Ovary (tissue), 9 donors: Measurements from ENCODE around the gene NPVF. TPM values are rescaled to one million over a fixed set of nuclear protein-coding genes. Genes with fewer than 3 reads are reported as not detected.

Source experiments
- DNase-seq, 5 donors: peaks; one replicate each; pipeline ENCODE4 v3.0.0-alpha.2; 2019 to 2020
- H3K27ac ChIP-seq, 2 donors: fragments of 200-600 bp; one replicate each; pipeline versions ENCODE4 v1.5.1 to v1.8.0; 2019 to 2022
- H3K27me3 ChIP-seq: fragments of 200-600 bp; one replicate; pipeline ENCODE4 v1.8.0; 2022
- H3K36me3 ChIP-seq: fragments of 200-600 bp; sonication (generic); one replicate; pipeline ENCODE4 v1.5.1; 2019
- H3K4me1 ChIP-seq: one replicate; pipeline ENCODE4 v1.8.1; 2013; ENCODE audit warnings: mild to moderate bottlenecking, moderate library complexity; ENCODE audit not compliant: insufficient read depth
- H3K4me3 ChIP-seq: fragments of 200-600 bp; sonication (generic); one replicate; pipeline ENCODE4 v1.5.1; 2017
- H3K9me3 ChIP-seq, 2 donors: fragments of 200-600 bp in 1 of 2; sonication (generic) in 1 of 2; one replicate each; pipeline versions ENCODE4 v1.5.1 to v1.8.1; 2013 to 2019; ENCODE audit warnings: mild to moderate bottlenecking in 1 of 2, moderate library complexity in 1 of 2
- EP300 ChIP-seq: sonication (generic); formaldehyde crosslinking; IDR thresholded peaks from one replicate; pipeline ENCODE4 v1.6.1; 2017; ENCODE audit warnings: antibody characterized with exemption
- POLR2A ChIP-seq: fragments of 450-650 bp; IDR thresholded peaks from one replicate; pipeline ENCODE4 v1.6.1; 2017; ENCODE audit warnings: antibody characterized with exemption, mild to moderate bottlenecking, moderate library complexity
- WGBS, 3 donors: extraction: QIAGEN DNeasy Blood & Tissue Kit in 1 of 3; methylation state at CpG; one replicate each; pipeline versions ENCODE4 v1.1.5 to v1.1.7; 2013 to 2017; 5-methylcytosine and 5-hydroxymethylcytosine counted together
- intact Hi-C, 4 donors: fragments of 100-400 bp; cut with DNase I; formaldehyde crosslinking; loops; one replicate each; pipeline versions ENCODE4 v1.11.0 to v1.15.1; 2022 to 2023
- polyA plus RNA-seq, 2 donors: library from polyadenylated mRNA; stranded (reverse); fragments of 200-250 nt in 1 of 2; fragments of 350-450 nt in 1 of 2; fragmentation: Illumina TruSeq in 1 of 2; extraction: RNeasy Lipid Tissue Mini Kit (QIAGEN cat#74804) in 1 of 2; gene quantifications; one replicate each; pipeline ENCODE4 v1.2.3, GENCODE V29; 2013 to 2014
- total RNA-seq, 7 donors: library from RNA; depleted of rRNA in 2 of 7; stranded (reverse); fragments of >200 nt in 2 of 7; fragmentation: NEBNext Ultra II Directional in 3 of 7; extraction: Animal tissue kit (Norgen Biotek cat#: 25700) in 3 of 7; gene quantifications; one replicate each; pipeline versions ENCODE4 v1.1.0 to v1.2.4, GENCODE V29; 2016 to 2023
- TF ChIP-seq, protein P1 (sequence below), 3 donors: fragments of 450-650 bp in 2 of 3; fragments of 200-600 bp in 1 of 3; IDR thresholded peaks; one replicate each; pipeline versions ENCODE4 v1.5.1 to v1.8.0; 2016 to 2022; ENCODE audit warnings: antibody characterized with exemption in 3 of 3, mild to moderate bottlenecking in 1 of 3
- donor health status: DM: no; HTN: no; CAD: no; lungs with moderate emphysema.
- donor health status: DM: no; HTN: no; CAD: no.
- donor health status: Bipolar disorder and iron deficiency.
- donor health status: DM: yes; HTN: yes; CAD: no.
- donor health status: DM: no; HTN: no; CAD: no.
- donor health status: DM: yes; HTN: yes; CAD: no.

Gene NPVF
- total and polyA plus RNA-seq, 9 donors = not detected

DNA sequence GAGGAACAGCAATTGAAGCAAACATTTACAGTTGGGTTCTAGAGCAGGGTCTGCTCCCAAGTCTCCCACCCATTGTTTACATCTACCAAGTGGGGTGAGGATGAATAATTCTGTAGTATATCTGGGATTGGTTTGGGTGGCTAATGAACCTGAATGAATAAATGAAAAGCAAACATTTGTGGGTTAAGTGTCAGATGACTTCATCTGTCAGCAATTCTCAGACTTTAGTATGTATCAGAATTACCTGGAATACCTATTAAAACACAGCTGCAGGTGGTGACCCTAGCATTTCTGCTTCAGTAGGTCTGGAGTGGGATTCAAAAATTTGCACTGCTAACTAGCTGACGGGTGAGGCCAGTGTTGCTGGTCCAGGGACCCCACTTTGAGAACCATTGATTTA, 18.0 kb upstream of the NPVF start:
- WGBS, 3 donors = 94 to 100% (median 97%) methylated on average over 1 of the region's 1 CpG
- Histone ChIP-seq H3K4me3 (no peak overlapping the region), H3K27me3 (no peaks in the 10 kb centered on the region), H3K4me1 (peaks cover 4% of the 10 kb centered on the region), H3K9me3 (no peaks in the 10 kb centered on the region), H3K36me3 (no peaks in the 10 kb centered on the region), H3K27ac (no peak overlapping the region)
- intact Hi-C loops = loop anchor here in 1 of 4 donors (10.0 kb wide), 1 partner anchor 792 kb away; no protein-coding TSS in a partner anchor
- DNase-seq = no peak
- TF ChIP-seq EP300 (no peak), POLR2A (no peak)
- TF ChIP-seq, protein P1, sequence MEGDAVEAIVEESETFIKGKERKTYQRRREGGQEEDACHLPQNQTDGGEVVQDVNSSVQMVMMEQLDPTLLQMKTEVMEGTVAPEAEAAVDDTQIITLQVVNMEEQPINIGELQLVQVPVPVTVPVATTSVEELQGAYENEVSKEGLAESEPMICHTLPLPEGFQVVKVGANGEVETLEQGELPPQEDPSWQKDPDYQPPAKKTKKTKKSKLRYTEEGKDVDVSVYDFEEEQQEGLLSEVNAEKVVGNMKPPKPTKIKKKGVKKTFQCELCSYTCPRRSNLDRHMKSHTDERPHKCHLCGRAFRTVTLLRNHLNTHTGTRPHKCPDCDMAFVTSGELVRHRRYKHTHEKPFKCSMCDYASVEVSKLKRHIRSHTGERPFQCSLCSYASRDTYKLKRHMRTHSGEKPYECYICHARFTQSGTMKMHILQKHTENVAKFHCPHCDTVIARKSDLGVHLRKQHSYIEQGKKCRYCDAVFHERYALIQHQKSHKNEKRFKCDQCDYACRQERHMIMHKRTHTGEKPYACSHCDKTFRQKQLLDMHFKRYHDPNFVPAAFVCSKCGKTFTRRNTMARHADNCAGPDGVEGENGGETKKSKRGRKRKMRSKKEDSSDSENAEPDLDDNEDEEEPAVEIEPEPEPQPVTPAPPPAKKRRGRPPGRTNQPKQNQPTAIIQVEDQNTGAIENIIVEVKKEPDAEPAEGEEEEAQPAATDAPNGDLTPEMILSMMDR (IDR thresholded peaks at IDR 0.05) = no peak

DNA sequence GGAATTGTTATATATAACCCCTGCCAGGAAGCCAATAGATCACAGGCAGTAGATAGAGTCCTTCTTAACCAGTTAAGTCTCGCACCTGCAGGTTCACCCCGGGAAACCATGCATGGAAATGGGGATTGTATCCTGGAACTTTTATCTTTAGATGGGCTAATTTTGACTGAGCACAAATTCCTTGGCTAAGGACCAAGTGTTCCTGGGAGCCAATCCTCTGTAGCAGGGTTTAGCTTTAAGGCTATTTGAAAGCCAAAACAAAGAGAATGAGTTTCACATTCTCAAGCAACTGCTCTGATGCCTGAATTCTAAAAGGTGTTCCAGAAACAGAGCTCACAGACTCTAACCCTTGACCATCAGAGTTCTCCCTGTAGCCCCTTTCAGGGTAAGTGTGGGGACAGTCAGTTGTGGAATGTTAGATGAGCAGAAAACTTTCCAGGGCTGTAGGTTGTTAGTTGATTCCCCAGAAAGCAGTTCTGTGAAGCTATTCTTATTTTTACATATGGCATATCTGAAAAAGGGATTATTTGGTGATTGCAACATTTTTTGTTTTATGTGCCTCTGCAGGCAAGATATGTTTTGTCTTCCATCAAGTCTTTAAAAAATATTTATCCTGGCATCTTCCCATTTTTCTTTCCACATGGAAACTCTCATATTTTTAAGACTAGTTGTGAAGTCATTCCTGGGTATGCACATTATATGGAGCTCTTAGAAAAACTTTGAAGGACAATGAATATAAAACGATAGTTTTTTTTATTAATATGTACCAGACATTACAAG, 16.2 kb upstream of the NPVF start:
- TF ChIP-seq POLR2A (no peak), EP300 (no peak)
- TF ChIP-seq, protein P1 (IDR thresholded peaks at IDR 0.05) = no peak
- Histone ChIP-seq H3K4me1 (peaks cover 4% of the 10 kb centered on the region), H3K27me3 (no peaks in the 10 kb centered on the region), H3K9me3 (no peaks in the 10 kb centered on the region), H3K36me3 (no peaks in the 10 kb centered on the region), H3K27ac (no peak overlapping the region), H3K4me3 (no peak overlapping the region)
- 3 to 6% (median 6%) methylated on average over 3 of the region's 3 CpGs for WGBS, 3 donors
- no peak for DNase-seq
- intact Hi-C loops = loop anchor here in 1 of 4 donors (10.0 kb wide), 1 partner anchor 790 kb away; no protein-coding TSS in a partner anchor

DNA sequence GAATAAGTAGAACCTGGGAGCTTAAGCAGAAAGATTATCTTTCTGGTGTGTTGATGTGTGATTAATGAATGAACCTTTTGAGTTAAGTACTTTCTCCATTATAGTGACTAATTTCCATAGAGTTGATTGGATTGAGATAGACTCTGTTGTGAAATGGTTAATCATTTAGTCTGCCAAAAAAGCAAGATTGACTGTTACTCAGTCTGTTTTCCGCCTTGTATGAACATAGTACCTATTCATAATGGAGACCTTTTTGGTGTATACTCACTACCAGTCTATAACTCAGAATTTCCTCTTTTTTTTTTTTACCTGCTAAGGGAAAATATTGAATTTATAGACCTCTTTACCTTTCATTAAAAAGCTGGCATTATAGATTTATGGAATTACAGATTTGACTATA, 14.4 kb upstream of the NPVF start:
- WGBS, 3 donors = 93 to 95% (median 94%) methylated on average over 1 of the region's 1 CpG
- DNase-seq = no peak
- intact Hi-C loops = loop anchor here in 1 of 4 donors (10.0 kb wide), 1 partner anchor 788 kb away; no protein-coding TSS in a partner anchor
- Histone ChIP-seq H3K27me3 (no peaks in the 10 kb centered on the region), H3K9me3 (no peaks in the 10 kb centered on the region), H3K36me3 (no peaks in the 10 kb centered on the region), H3K4me3 (no peak overlapping the region), H3K4me1 (peaks cover 4% of the 10 kb centered on the region), H3K27ac (no peak overlapping the region)
- TF ChIP-seq POLR2A (no peak), EP300 (no peak)
- TF ChIP-seq, protein P1 (IDR thresholded peaks at IDR 0.05) = no peak

DNA sequence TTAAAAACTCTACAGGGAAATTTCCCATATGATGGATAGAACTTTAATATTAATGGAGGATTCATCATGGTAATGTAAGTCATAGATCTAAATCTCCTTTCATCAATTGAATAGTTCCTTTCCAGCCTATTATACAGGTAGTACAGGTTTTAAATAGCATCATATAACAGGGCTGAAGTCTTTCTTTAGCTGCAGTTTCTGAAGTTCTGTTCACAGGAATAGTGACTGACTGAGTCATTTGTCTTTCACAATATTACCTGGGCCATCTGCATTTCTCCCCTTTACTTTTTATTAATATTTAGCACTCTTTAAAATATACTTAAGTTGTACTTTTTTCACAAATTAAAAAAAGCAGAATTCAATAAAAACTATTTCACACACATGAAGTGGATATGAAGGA, 12.6 kb upstream of the NPVF start:
- DNase-seq = no peak
- Histone ChIP-seq H3K36me3 (no peaks in the 10 kb centered on the region), H3K4me3 (no peak overlapping the region), H3K27me3 (no peaks in the 10 kb centered on the region), H3K9me3 (no peaks in the 10 kb centered on the region), H3K4me1 (peaks cover 4% of the 10 kb centered on the region), H3K27ac (no peak overlapping the region)
- TF ChIP-seq POLR2A (no peak), EP300 (no peak)
- intact Hi-C loops = loop anchor here in 1 of 4 donors (10.0 kb wide), 1 partner anchor 786 kb away; no protein-coding TSS in a partner anchor

DNA sequence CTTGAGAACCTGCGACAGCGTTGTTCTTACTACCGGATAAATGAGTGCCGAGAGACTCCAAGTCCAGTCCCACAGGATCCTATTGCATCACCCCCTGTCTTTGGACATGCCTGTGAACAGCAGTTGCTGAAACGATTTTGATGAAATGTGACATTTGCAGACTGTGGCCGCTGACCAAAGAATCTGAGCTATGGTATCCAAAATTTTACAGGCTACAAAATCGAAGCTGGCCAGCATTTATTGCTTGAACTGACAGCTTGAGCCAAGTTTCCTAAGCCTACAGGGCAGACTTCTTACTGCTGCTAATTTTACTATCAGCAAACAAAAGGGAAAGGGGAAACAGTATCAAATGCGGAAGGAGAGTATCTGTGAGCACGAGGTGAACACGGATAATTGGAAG, 12.1 kb upstream of the NPVF start:
- no peaks in the 10 kb centered on the region for H3K9me3 ChIP-seq
- peaks cover 4% of the 10 kb centered on the region for H3K4me1 ChIP-seq
- no peaks in the 10 kb centered on the region for H3K27me3 ChIP-seq
- TF ChIP-seq, protein P1 (IDR thresholded peaks at IDR 0.05) = no peak
- TF ChIP-seq EP300 = no peak
- TF ChIP-seq POLR2A = no peak
- intact Hi-C loops = loop anchor here in 1 of 4 donors (10.0 kb wide), 1 partner anchor 786 kb away; no protein-coding TSS in a partner anchor
- no peak overlapping the region for H3K4me3 ChIP-seq
- no peaks in the 10 kb centered on the region for H3K36me3 ChIP-seq
- DNase-seq = no peak
- WGBS, 3 donors = 73 to 84% (median 76%) methylated on average over 10 of the region's 10 CpGs
- H3K27ac ChIP-seq = no peak overlapping the region
